H9 (cell line): ENCODE data around the gene DHRS7C. TPM values are rescaled to one million over a fixed set of nuclear protein-coding genes. Genes with fewer than 3 reads are reported as not detected.

ENCODE experiments used
- DNase-seq: peaks from one replicate; pipeline ENCODE4 v3.0.0-alpha.2; 2017
- H2AFZ ChIP-seq: one replicate; pipeline ENCODE4 v1.6.1; 2013; ENCODE audit warnings: mild to moderate bottlenecking, low read length, control low read depth, moderate library complexity
- H2AK5ac ChIP-seq: 2 replicates; pipeline ENCODE4 v1.6.1; 2013; ENCODE audit warnings: low read length, control low read depth, mixed read lengths; ENCODE audit not compliant: insufficient read length
- H2BK120ac ChIP-seq: one replicate; pipeline ENCODE4 v1.6.1; 2013; ENCODE audit warnings: low read depth, mild to moderate bottlenecking, low read length, control low read depth, inconsistent platforms; ENCODE audit not compliant: poor library complexity, severe bottlenecking
- H2BK12ac ChIP-seq: 2 replicates; pipeline ENCODE4 v1.6.1; 2013; ENCODE audit warnings: low read length, control low read depth, mixed read lengths, low read depth; ENCODE audit not compliant: insufficient read length
- H2BK15ac ChIP-seq: 2 replicates; pipeline ENCODE4 v1.6.1; 2013; ENCODE audit warnings: low read depth, low read length, control low read depth
- H2BK20ac ChIP-seq: one replicate; pipeline ENCODE4 v1.6.1; 2013; ENCODE audit warnings: low read depth, mild to moderate bottlenecking, low read length, control low read depth, inconsistent platforms; ENCODE audit not compliant: poor library complexity, severe bottlenecking
- H2BK5ac ChIP-seq: 2 replicates; pipeline ENCODE4 v1.6.1; 2013; ENCODE audit warnings: low read length, control low read depth, mixed read lengths; ENCODE audit not compliant: insufficient read length
- H3K14ac ChIP-seq: 2 replicates; pipeline ENCODE4 v1.6.1; 2013; ENCODE audit warnings: low read length, control low read depth; ENCODE audit not compliant: insufficient read depth
- H3K18ac ChIP-seq: 2 replicates; pipeline ENCODE4 v1.6.1; 2013; ENCODE audit warnings: low read depth, mild to moderate bottlenecking, mixed read lengths, low read length, control low read depth; ENCODE audit not compliant: insufficient read length
- H3K23ac ChIP-seq: 2 replicates; pipeline ENCODE4 v1.6.1; 2013; ENCODE audit warnings: low read length, control low read depth, mixed read lengths, low read depth; ENCODE audit not compliant: insufficient read length
- H3K23me2 ChIP-seq: 2 replicates; pipeline ENCODE4 v1.6.1; 2013; ENCODE audit warnings: low read depth, mild to moderate bottlenecking, mixed read lengths, low read length, control low read depth; ENCODE audit not compliant: insufficient read length, poor library complexity, severe bottlenecking
- H3K27ac ChIP-seq: 2 replicates; pipeline ENCODE4 v1.5.1; 2013; ENCODE audit warnings: low read length, control low read depth, mixed read lengths, low read depth; ENCODE audit not compliant: insufficient read length
- H3K27me3 ChIP-seq: 2 replicates; pipeline ENCODE4 v1.6.1; 2013; ENCODE audit warnings: low read length, control low read depth, inconsistent platforms; ENCODE audit not compliant: insufficient read depth
- H3K4ac ChIP-seq: 2 replicates; pipeline ENCODE4 v1.6.1; 2013; ENCODE audit warnings: low read depth, mild to moderate bottlenecking, control low read depth, inconsistent platforms, low read length, moderate library complexity
- H3K4me1 ChIP-seq: 2 replicates; pipeline ENCODE4 v1.6.1; 2013; ENCODE audit warnings: low read length, control low read depth, inconsistent platforms; ENCODE audit not compliant: insufficient read depth
- H3K4me2 ChIP-seq: 2 replicates; pipeline ENCODE4 v1.6.1; 2013; ENCODE audit warnings: low read length, control low read depth, mixed read lengths; ENCODE audit not compliant: insufficient read length, insufficient read depth
- H3K56ac ChIP-seq: 2 replicates; pipeline ENCODE4 v1.6.1; 2013; ENCODE audit warnings: low read depth, mild to moderate bottlenecking, mixed read lengths, low read length, control low read depth; ENCODE audit not compliant: insufficient read length
- H3K79me1 ChIP-seq: 2 replicates; pipeline ENCODE4 v1.6.1; 2013; ENCODE audit warnings: low read depth, mild to moderate bottlenecking, moderate library complexity, low read length, control low read depth, inconsistent platforms; ENCODE audit not compliant: insufficient read depth, poor library complexity, severe bottlenecking
- H3K79me2 ChIP-seq: 2 replicates; pipeline ENCODE4 v1.6.1; 2013; ENCODE audit warnings: low read length, control low read depth, inconsistent platforms; ENCODE audit not compliant: insufficient read depth
- H3K9ac ChIP-seq: 2 replicates; pipeline ENCODE4 v1.6.1; 2013; ENCODE audit warnings: low read length, control low read depth, mixed read lengths; ENCODE audit not compliant: insufficient read length; ENCODE audit errors: extremely low read depth
- H3K9me3 ChIP-seq: one replicate; pipeline ENCODE4 v1.6.1; 2013; ENCODE audit warnings: low read depth, low read length, inconsistent platforms; ENCODE audit not compliant: control insufficient read depth
- H3T11ph ChIP-seq: one replicate; pipeline ENCODE4 v1.6.1; 2013; ENCODE audit warnings: mild to moderate bottlenecking, low read length, control low read depth, inconsistent platforms
- H4K20me1 ChIP-seq: one replicate; pipeline ENCODE4 v1.6.1; 2013; ENCODE audit not compliant: control insufficient read depth, insufficient read length, insufficient read depth
- H4K5ac ChIP-seq: 2 replicates; pipeline ENCODE4 v1.6.1; 2013; ENCODE audit warnings: low read depth, mild to moderate bottlenecking, mixed read lengths, low read length, control low read depth; ENCODE audit not compliant: insufficient read length
- H4K8ac ChIP-seq: replicated peaks from 2 replicates; pipeline ENCODE4 v1.6.1; 2013; ENCODE audit warnings: low read length, control low read depth, mixed read lengths, low read depth; ENCODE audit not compliant: insufficient read length
- H4K91ac ChIP-seq: 2 replicates; pipeline ENCODE4 v1.6.1; 2013; ENCODE audit warnings: low read depth, mild to moderate bottlenecking, moderate library complexity, mixed read lengths, low read length, control low read depth; ENCODE audit not compliant: insufficient read length
- H3K27ac Mint-ChIP-seq, 3 experiments: 2 replicates in 2 of 3; 3 replicates in 1 of 3; pipeline ENCODE4 v1.8.0; 2020 to 2021; ENCODE audit warnings: mixed read lengths in 3 of 3, mild to moderate bottlenecking in 1 of 3, moderate library complexity in 1 of 3
- H3K27me3 Mint-ChIP-seq: 2 replicates; pipeline ENCODE4 v1.8.0; 2021; ENCODE audit warnings: low read depth, mild to moderate bottlenecking, moderate library complexity, mixed read lengths
- H3K36me3 Mint-ChIP-seq, 3 experiments: 2 replicates in 2 of 3; 3 replicates in 1 of 3; pipeline ENCODE4 v1.8.0; 2020 to 2021; ENCODE audit warnings: low read depth in 3 of 3, mixed read lengths in 3 of 3; ENCODE audit not compliant: insufficient read depth in 1 of 3
- H3K4me1 Mint-ChIP-seq, 2 experiments: 2 replicates each; pipeline ENCODE4 v1.8.0; 2020; ENCODE audit warnings: mixed read lengths in 2 of 2
- H3K4me3 Mint-ChIP-seq, 2 experiments: 2 replicates in 1 of 2; 3 replicates in 1 of 2; pipeline ENCODE4 v1.8.0; 2020 to 2021; ENCODE audit warnings: mild to moderate bottlenecking in 2 of 2, mixed read lengths in 2 of 2, moderate library complexity in 1 of 2
- H3K9me3 Mint-ChIP-seq, 2 experiments: 2 replicates in 1 of 2; 3 replicates in 1 of 2; pipeline ENCODE4 v1.8.0; 2020; ENCODE audit warnings: mild to moderate bottlenecking in 2 of 2, mixed read lengths in 2 of 2, moderate library complexity in 1 of 2
- WGBS: extraction: QIAGEN DNeasy Blood & Tissue Kit; methylation state at CpG from one replicate; pipeline ENCODE4 v1.1.7; 2013; ENCODE audit warnings: missing lambda C conversion rate, low lambda C conversion rate, mixed read lengths; ENCODE audit not compliant: insufficient read length; ENCODE audit errors: extremely low coverage; 5-methylcytosine and 5-hydroxymethylcytosine counted together
- total RNA-seq: library from RNA; stranded (reverse); gene quantifications from 2 replicates; pipeline ENCODE4 v1.2.1, GENCODE V29; 2021
- TF ChIP-seq, protein P1 (sequence below): fragments of 200-600 bp; sonication (generic); conservative IDR thresholded peaks from 3 replicates; pipeline ENCODE4 v1.8.0; 2021; ENCODE audit warnings: antibody characterized with exemption, mild to moderate bottlenecking

Gene DHRS7C
- total RNA-seq, 1 experiment from 2014 or later: not detected

DNA sequence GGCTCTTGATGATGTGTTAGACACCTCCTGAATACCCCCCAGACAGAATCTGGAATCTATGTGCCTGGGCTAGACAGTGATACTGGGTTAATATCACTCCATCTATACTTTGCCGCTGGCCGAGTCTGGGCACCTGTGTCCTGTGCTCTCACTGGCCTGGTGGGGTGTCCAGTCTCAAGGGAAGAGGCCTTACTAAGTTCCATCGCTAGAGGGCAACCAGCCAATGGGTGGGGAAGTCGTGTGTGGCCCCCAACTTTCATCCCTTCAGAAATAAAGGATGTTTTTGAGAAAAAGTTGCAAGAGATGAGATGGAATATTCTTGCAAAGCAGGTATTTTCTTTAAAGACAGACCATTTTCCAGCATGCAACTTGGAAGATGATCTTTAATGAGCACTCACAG, 32.7 kb upstream of the DHRS7C start:
- Histone ChIP-seq H3K27ac (no peak overlapping the region), H2BK12ac (no peak overlapping the region), H4K91ac (no peak overlapping the region), H4K20me1 (no peaks in the 10 kb centered on the region), H2AFZ (no peak overlapping the region), H2BK20ac (no peak overlapping the region), H3K23ac (no peak overlapping the region), H3K79me2 (no peaks in the 10 kb centered on the region), H3T11ph (no peak overlapping the region), H3K4me2 (no peak overlapping the region), H2BK5ac (no peak overlapping the region), H3K4me1 (no peaks in the 10 kb centered on the region), H3K27me3 (no peaks in the 10 kb centered on the region), H4K5ac (no peak overlapping the region), H2BK15ac (no peak overlapping the region), H3K4ac (no peak overlapping the region), H4K8ac (no peak overlapping the region), H3K79me1 (no peaks in the 10 kb centered on the region), H3K9me3 (no peaks in the 10 kb centered on the region), H3K9ac (no peak overlapping the region), H3K14ac (no peak overlapping the region), H3K18ac (no peak overlapping the region), H2AK5ac (no peak overlapping the region), H3K56ac (no peak overlapping the region), H3K23me2 (no peaks in the 10 kb centered on the region), H2BK120ac (no peak overlapping the region)
- no peaks in the 10 kb centered on the region; the same call in 1 of the 2 replicates for H3K27me3 Mint-ChIP-seq
- no peaks in the 10 kb centered on the region for H3K4me1 Mint-ChIP-seq
- DNase-seq: no peak
- no CpG with 5 or more reads among the region's 4 CpGs for WGBS
- TF ChIP-seq, protein P1, sequence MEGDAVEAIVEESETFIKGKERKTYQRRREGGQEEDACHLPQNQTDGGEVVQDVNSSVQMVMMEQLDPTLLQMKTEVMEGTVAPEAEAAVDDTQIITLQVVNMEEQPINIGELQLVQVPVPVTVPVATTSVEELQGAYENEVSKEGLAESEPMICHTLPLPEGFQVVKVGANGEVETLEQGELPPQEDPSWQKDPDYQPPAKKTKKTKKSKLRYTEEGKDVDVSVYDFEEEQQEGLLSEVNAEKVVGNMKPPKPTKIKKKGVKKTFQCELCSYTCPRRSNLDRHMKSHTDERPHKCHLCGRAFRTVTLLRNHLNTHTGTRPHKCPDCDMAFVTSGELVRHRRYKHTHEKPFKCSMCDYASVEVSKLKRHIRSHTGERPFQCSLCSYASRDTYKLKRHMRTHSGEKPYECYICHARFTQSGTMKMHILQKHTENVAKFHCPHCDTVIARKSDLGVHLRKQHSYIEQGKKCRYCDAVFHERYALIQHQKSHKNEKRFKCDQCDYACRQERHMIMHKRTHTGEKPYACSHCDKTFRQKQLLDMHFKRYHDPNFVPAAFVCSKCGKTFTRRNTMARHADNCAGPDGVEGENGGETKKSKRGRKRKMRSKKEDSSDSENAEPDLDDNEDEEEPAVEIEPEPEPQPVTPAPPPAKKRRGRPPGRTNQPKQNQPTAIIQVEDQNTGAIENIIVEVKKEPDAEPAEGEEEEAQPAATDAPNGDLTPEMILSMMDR: peak; percentile 59
- no peaks in the 10 kb centered on the region for H3K36me3 Mint-ChIP-seq
- no peak overlapping the region for H3K27ac Mint-ChIP-seq
- H3K4me3 Mint-ChIP-seq: no peak overlapping the region; a peak in 1 of 5 replicates
- no peaks in the 10 kb centered on the region; a peak in 1 of 5 replicates for H3K9me3 Mint-ChIP-seq
